Endothelial cell of umbilical vein (primary cell): ENCODE results near the gene LYRM7. TPM values are rescaled to one million over a fixed set of nuclear protein-coding genes. Genes with fewer than 3 reads are reported as not detected.

ENCODE experiments used
- BruUV-seq: library from RNA; stranded (reverse); fragments of 400-500 nt; replicated peaks from 2 replicates; lab custom pipeline; 2021; lab: Mats Ljungman, UMichigan
- CTCF ChIA-PET: fragments of 300-600, 350-600 bp; sonication (Branson Sonifier 250); formaldehyde crosslinking; loops from one replicate; lab custom pipeline; 2021; ENCODE audit warnings: antibody characterized with exemption, inconsistent platforms; lab: Charles Lee
- POLR2A ChIA-PET: fragments of 300-600, 350-600 bp; sonication (Branson Sonifier 250); formaldehyde crosslinking; loops from one replicate; lab custom pipeline; 2021; ENCODE audit warnings: antibody characterized with exemption, inconsistent platforms; lab: Charles Lee
- DNase-seq: peaks from one replicate; pipeline ENCODE4 v3.0.0-alpha.2; 2011; ENCODE audit warnings: low read depth, low spot score
- FAIRE-seq: peaks from 2 replicates; lab custom pipeline; 2011; peaks lifted over from hg19 to GRCh38; lab: Jason Lieb, UNC
- H2AFZ ChIP-seq: 2 replicates; pipeline ENCODE4 v1.6.0; 2012; ENCODE audit warnings: low read depth, low read length, control low read depth, inconsistent platforms
- H3K27ac ChIP-seq: 2 replicates; pipeline ENCODE4 v1.5.1; 2011; ENCODE audit warnings: low read depth, mild to moderate bottlenecking, control low read depth, low read length, moderate library complexity; ENCODE audit not compliant: insufficient read depth
- H3K27me3 ChIP-seq, 2 experiments: 2 replicates each; pipeline versions ENCODE4 v1.6.0 to v1.6.1; 2011; ENCODE audit warnings: low read length in 2 of 2, mixed read lengths in 1 of 2; ENCODE audit not compliant: control insufficient read depth in 2 of 2, insufficient read depth in 2 of 2
- H3K36me3 ChIP-seq, 2 experiments: 2 replicates in 1 of 2; 3 replicates in 1 of 2; pipeline ENCODE4 v1.5.1; 2011; ENCODE audit warnings: low read length in 2 of 2, mild to moderate bottlenecking in 1 of 2, moderate library complexity in 1 of 2; ENCODE audit not compliant: control insufficient read depth in 2 of 2, insufficient read depth in 2 of 2; ENCODE audit errors: extremely low read depth in 1 of 2
- H3K4me1 ChIP-seq: 3 replicates; pipeline ENCODE4 v1.5.1; 2011; ENCODE audit warnings: mild to moderate bottlenecking, low read length; ENCODE audit not compliant: control insufficient read depth, insufficient read depth; ENCODE audit errors: extremely low read depth
- H3K4me2 ChIP-seq: 2 replicates; pipeline ENCODE4 v1.6.1; 2011; ENCODE audit warnings: low read length, control low read depth, mixed read lengths; ENCODE audit not compliant: insufficient read depth
- H3K4me3 ChIP-seq, 3 experiments: fragments of 200-600 bp in 1 of 3; sonication (generic), shearing (Covaris generic) in 1 of 3; replicated peaks in 1 of 3; 2 replicates each; pipeline ENCODE4 v1.5.1; 2011 to 2016; ENCODE audit warnings: control low read depth in 3 of 3, low read length in 3 of 3, mild to moderate bottlenecking in 2 of 3, inconsistent platforms in 1 of 3, low read depth in 1 of 3, moderate library complexity in 1 of 3; ENCODE audit not compliant: insufficient read depth in 1 of 3
- H3K79me2 ChIP-seq: 2 replicates; pipeline ENCODE4 v1.6.0; 2012; ENCODE audit warnings: low read length, inconsistent platforms; ENCODE audit not compliant: control insufficient read depth, insufficient read depth
- H3K9ac ChIP-seq: replicated peaks from 2 replicates; pipeline ENCODE3; 2011; ENCODE audit warnings: low read length, control low read depth; ENCODE audit not compliant: insufficient read depth; ENCODE audit errors: extremely low read depth
- H3K9me1 ChIP-seq: replicated peaks from 3 replicates; pipeline ENCODE4 v1.6.0; 2011; ENCODE audit warnings: mild to moderate bottlenecking, low read length; ENCODE audit not compliant: control insufficient read depth, insufficient read depth; ENCODE audit errors: extremely low read depth
- H3K9me3 ChIP-seq: replicated peaks from 2 replicates; pipeline ENCODE4 v1.5.1; 2012; ENCODE audit warnings: low read length, inconsistent platforms; ENCODE audit not compliant: control insufficient read depth, insufficient read depth
- H4K20me1 ChIP-seq: replicated peaks from 2 replicates; pipeline ENCODE3; 2011; ENCODE audit warnings: mild to moderate bottlenecking, low read length; ENCODE audit not compliant: control insufficient read depth, insufficient read depth; ENCODE audit errors: extremely low read depth
- GATA2 ChIP-seq: IDR thresholded peaks from 2 replicates; pipeline ENCODE4 v1.7.0; 2011; ENCODE audit warnings: low read depth, mild to moderate bottlenecking, moderate library complexity, mixed read lengths, low read length; ENCODE audit not compliant: insufficient read length, insufficient read depth
- dilution Hi-C: fragments of 300-500 bp; cut with MboI; formaldehyde crosslinking; loops from one replicate; pipeline ENCODE4 v1.15.0; 2019; ENCODE audit warnings: low sequenced_read_pairs; ENCODE audit not compliant: extremely low pct_ligation_motif_present
- intact Hi-C: fragments of 100-400 bp; cut with micrococcal nuclease; formaldehyde crosslinking; loops from one replicate; pipeline ENCODE4 v1.10.0; 2022
- polyA plus RNA-seq, 4 experiments: library from polyadenylated mRNA; depleted of rRNA in 3 of 4; stranded (reverse) in 3 of 4; unstranded in 1 of 4; fragments of >200 nt; gene quantifications; 2 replicates each; pipeline versions ENCODE4 v1.2.1 to v1.2.3, GENCODE V29; 2011 to 2012; ENCODE audit warnings: missing spikeins in 1 of 4
- total RNA-seq: library from RNA; stranded (reverse); gene quantifications from 2 replicates; pipeline ENCODE4 v1.2.3, GENCODE V29; 2021
- TF ChIP-seq, protein P1 (sequence below), 2 donors: IDR thresholded peaks; 1 replicate in 1 of 2; 2 replicates in 1 of 2; pipeline ENCODE4 v1.5.1; 2011; ENCODE audit warnings: low read length in 2 of 2, mild to moderate bottlenecking in 2 of 2, moderate library complexity in 2 of 2, control low read depth in 1 of 2, inconsistent platforms in 1 of 2, low read depth in 1 of 2; ENCODE audit not compliant: insufficient read depth in 1 of 2; ENCODE audit errors: extremely low read depth in 1 of 2

Gene LYRM7
- total and polyA plus RNA-seq, 2 donors (not counting 3 experiments of a cell fraction or from before 2014, with no cell fraction given): 0.88 to 7.5 TPM

DNA sequence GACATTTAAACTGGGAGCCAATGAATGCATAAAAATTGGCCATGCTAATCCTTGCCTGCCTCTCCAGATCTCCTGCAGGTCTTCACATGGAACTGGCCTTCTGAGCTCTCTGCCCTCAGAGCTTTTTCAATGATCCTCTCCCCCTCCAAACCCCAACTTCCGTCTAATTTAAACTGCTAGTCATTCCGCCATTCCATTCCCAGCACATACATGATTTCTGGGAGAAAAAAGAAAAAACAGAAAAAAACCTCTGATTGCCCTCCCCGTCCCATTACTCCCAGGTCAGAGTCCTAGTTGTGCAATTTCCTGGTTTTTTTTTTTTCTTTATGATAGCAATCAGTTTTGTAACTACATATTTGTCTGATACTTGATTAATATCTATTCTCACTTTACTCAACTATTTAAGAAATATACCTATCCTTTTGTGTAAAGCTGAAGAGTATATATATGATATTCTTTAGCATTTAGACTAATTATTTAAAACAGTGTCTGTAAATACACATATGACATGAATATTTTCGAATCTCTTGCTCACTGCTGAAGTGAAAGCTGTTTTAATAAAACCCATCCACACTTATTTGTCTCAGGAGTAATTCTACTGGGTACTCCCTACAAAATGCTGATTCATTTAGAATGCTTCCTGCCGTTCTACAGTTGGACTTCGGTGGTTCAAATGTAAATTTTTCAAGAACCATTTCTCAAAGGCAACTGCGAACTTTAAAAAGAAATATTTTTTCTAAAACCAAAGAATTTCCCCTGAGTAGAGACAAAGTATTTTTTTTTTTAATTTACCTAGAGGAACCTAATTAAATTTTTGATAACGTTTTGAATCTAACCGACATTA, 7.2 kb upstream of the LYRM7 start:
- BruUV-seq: TSS peak; percentile 38
- Histone ChIP-seq H3K36me3 (peaks cover 6 to 25% of the 10 kb centered on the region in 2 experiments), H3K4me2 (peak overlapping the region; percentile 98), H3K9me1 (no peaks in the 10 kb centered on the region), H3K27me3 (no peaks in the 10 kb centered on the region), H3K9ac (peak overlapping the region; percentile 100), H3K9me3 (no peaks in the 10 kb centered on the region), H3K4me3 (peak overlapping the region; percentile 79 to 100 (median 99)), H3K79me2 (peaks cover 47% of the 10 kb centered on the region), H4K20me1 (no peaks in the 10 kb centered on the region), H3K4me1 (peaks cover 7% of the 10 kb centered on the region), H2AFZ (no peak overlapping the region), H3K27ac (peak overlapping the region; percentile 95)
- peak; percentile 41 for DNase-seq
- intact Hi-C loops (loop anchor here (1.0 to 5.0 kb wide), 3 partner anchors 101 to 634 kb away; partner anchors contain the start of genes CDC42SE2 and FNIP1), dilution Hi-C loops (no loop called here)
- POLR2A ChIA-PET: interaction anchor here (1.1 kb wide), 1 partner anchor 101 kb away, joined by 3 read pairs; the partner anchor contains the start of gene CDC42SE2
- no peak for FAIRE-seq
- CTCF ChIA-PET: interaction anchor here (1.8 to 2.4 kb wide), 3 partner anchors 101 to 255 kb away, joined by 5 to 9 read pairs (median 6); partner anchors contain the start of gene CDC42SE2
- peak; percentile 25 for TF ChIP-seq GATA2
- TF ChIP-seq, protein P1, sequence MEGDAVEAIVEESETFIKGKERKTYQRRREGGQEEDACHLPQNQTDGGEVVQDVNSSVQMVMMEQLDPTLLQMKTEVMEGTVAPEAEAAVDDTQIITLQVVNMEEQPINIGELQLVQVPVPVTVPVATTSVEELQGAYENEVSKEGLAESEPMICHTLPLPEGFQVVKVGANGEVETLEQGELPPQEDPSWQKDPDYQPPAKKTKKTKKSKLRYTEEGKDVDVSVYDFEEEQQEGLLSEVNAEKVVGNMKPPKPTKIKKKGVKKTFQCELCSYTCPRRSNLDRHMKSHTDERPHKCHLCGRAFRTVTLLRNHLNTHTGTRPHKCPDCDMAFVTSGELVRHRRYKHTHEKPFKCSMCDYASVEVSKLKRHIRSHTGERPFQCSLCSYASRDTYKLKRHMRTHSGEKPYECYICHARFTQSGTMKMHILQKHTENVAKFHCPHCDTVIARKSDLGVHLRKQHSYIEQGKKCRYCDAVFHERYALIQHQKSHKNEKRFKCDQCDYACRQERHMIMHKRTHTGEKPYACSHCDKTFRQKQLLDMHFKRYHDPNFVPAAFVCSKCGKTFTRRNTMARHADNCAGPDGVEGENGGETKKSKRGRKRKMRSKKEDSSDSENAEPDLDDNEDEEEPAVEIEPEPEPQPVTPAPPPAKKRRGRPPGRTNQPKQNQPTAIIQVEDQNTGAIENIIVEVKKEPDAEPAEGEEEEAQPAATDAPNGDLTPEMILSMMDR (IDR thresholded peaks at IDR 0.05; ENCODE audit: extremely low read depth in 1 of 2, insufficient read depth in 1 of 2, low read depth in 1 of 2, low read length in 2 of 2): no peak
